Testis (tissue), 3 donors: ENCODE measurements around the gene RCHY1. TPM values are rescaled to one million over a fixed set of nuclear protein-coding genes. Genes with fewer than 3 reads are reported as not detected.

Experiments used
- DNase-seq: peaks from one replicate; pipeline ENCODE4 v3.0.0-alpha.2; 2019
- H3K27ac ChIP-seq, 2 donors: fragments of 200-600 bp; sonication (generic); one replicate each; pipeline ENCODE4 v1.5.1; 2019
- H3K27me3 ChIP-seq: fragments of 200-600 bp; sonication (generic); one replicate; pipeline ENCODE4 v1.5.1; 2019
- H3K36me3 ChIP-seq: fragments of 200-600 bp; sonication (generic); one replicate; pipeline ENCODE4 v1.5.1; 2017; ENCODE audit warnings: low read depth; ENCODE audit errors: missing control alignments
- H3K4me1 ChIP-seq: fragments of 200-600 bp; sonication (generic); one replicate; pipeline ENCODE4 v1.5.1; 2019
- H3K4me3 ChIP-seq, 2 donors: fragments of 200-600 bp; sonication (generic); one replicate each; pipeline ENCODE4 v1.5.1; 2017 to 2019
- H3K9me3 ChIP-seq: fragments of 200-600 bp; sonication (generic); one replicate; pipeline ENCODE4 v1.5.1; 2017
- CTCF ChIP-seq, 3 experiments: fragments of 450-650 bp in 2 of 3; fragments of 200-600 bp in 1 of 3; sonication (generic) in 1 of 3; IDR thresholded peaks; one replicate each; pipeline ENCODE4 v1.5.1; 2016 to 2019; ENCODE audit warnings: antibody characterized with exemption in 3 of 3, mild to moderate bottlenecking in 2 of 3, moderate library complexity in 1 of 3
- POLR2A ChIP-seq: fragments of 450-650 bp; IDR thresholded peaks from one replicate; pipeline ENCODE4 v1.6.1; 2017; ENCODE audit warnings: antibody characterized with exemption, mild to moderate bottlenecking, moderate library complexity
- WGBS, 2 donors: methylation state at CpG; one replicate each; pipeline ENCODE4 v1.1.5; 2018; 5-methylcytosine and 5-hydroxymethylcytosine counted together
- intact Hi-C: fragments of 100-400 bp; cut with DNase I; formaldehyde crosslinking; loops from one replicate; pipeline ENCODE4 v1.15.1; 2023; ENCODE audit warnings: low total_unique reads
- polyA plus RNA-seq: library from polyadenylated mRNA; stranded (reverse); fragments of 350-450 nt; fragmentation: Illumina TruSeq; extraction: RNeasy Lipid Tissue Mini Kit (QIAGEN cat#74804); gene quantifications from one replicate; pipeline ENCODE4 v1.2.3, GENCODE V29; 2014; ENCODE audit warnings: low read depth, low replicate concordance; ENCODE audit not compliant: insufficient read depth
- total RNA-seq, 2 donors: library from RNA; depleted of rRNA; stranded (reverse); fragments of >200 nt; gene quantifications; one replicate each; pipeline ENCODE4 v1.2.3, GENCODE V29; 2016

RCHY1 gene
- total and polyA plus RNA-seq, 3 donors from 2014 or later, result 35.5 to 49.5 (median 44.5) TPM

- Histone ChIP-seq H3K9me3 (no peaks in the 10 kb centered on the region), H3K4me3 (no peak overlapping the region), H3K36me3 (no peaks in the 10 kb centered on the region), H3K27me3 (no peaks in the 10 kb centered on the region), H3K4me1 (no peaks in the 10 kb centered on the region), H3K27ac (no peak overlapping the region)
- intact Hi-C loops, result no loop called here
- no peak for TF ChIP-seq POLR2A
- no peak for TF ChIP-seq CTCF (IDR thresholded peaks at IDR 0.05)
- WGBS, 2 donors, result 0 to 43% methylated on average over 1 of the region's 1 CpG
- DNase-seq, result no peak
Measured at GRCh38 chr4:75429208-75429607, 85.0 kb downstream of the RCHY1 start.

Other genes starting within 250 kb of the RCHY1 start
- gene THAP6, start 70 bp upstream of the RCHY1 start, total RNA-seq, result 10 to 100 TPM; 30.2 to 44.0 TPM
- gene THAP6, start 70 bp upstream of the RCHY1 start, polyA plus RNA-seq, result 35.1 TPM
- not detected for gene ODAPH, start 41.7 kb upstream of the RCHY1 start, total RNA-seq
- not detected for gene ODAPH, start 41.7 kb upstream of the RCHY1 start, polyA plus RNA-seq
- gene CDKL2, start 116.1 kb upstream of the RCHY1 start, total RNA-seq, result 10 to 100 TPM; 11.3 to 11.9 TPM
- gene CDKL2, start 116.1 kb upstream of the RCHY1 start, polyA plus RNA-seq, result 41.0 TPM
- 100 to 1,000 TPM; 102 to 105 TPM for gene G3BP2, start 159.0 kb upstream of the RCHY1 start, total RNA-seq
- 134 TPM for gene G3BP2, start 159.0 kb upstream of the RCHY1 start, polyA plus RNA-seq
- gene USO1, start 210.2 kb upstream of the RCHY1 start, total RNA-seq, result 10 to 100 TPM; 57.5 to 64.6 TPM
- gene USO1, start 210.2 kb upstream of the RCHY1 start, polyA plus RNA-seq, result 53.3 TPM